Colonic mucosa (tissue), 4 donors: Measurements from ENCODE around the gene CRYBG1. TPM values are rescaled to one million over a fixed set of nuclear protein-coding genes. Genes with fewer than 3 reads are reported as not detected.

Experiments used
- DNase-seq: peaks from one replicate; pipeline ENCODE4 v3.0.0-alpha.2; 2020
- H3K27ac ChIP-seq: fragments of 200-600 bp; one replicate; pipeline ENCODE4 v1.8.0; 2021
- H3K27me3 ChIP-seq: fragments of 200-600 bp; one replicate; pipeline ENCODE4 v1.8.0; 2021
- H3K36me3 ChIP-seq: fragments of 200-600 bp; one replicate; pipeline ENCODE4 v1.8.0; 2021
- H3K4me1 ChIP-seq: fragments of 200-600 bp; one replicate; pipeline ENCODE4 v1.8.0; 2021; ENCODE audit warnings: mild to moderate bottlenecking
- H3K4me3 ChIP-seq: fragments of 200-600 bp; one replicate; pipeline ENCODE4 v1.8.0; 2021
- H3K9ac ChIP-seq, 2 donors: one replicate each; pipeline ENCODE4 v1.7.0; 2013; ENCODE audit warnings: control low read depth in 2 of 2, low read depth in 2 of 2, low read length in 2 of 2
- H3K9me3 ChIP-seq: fragments of 200-600 bp; one replicate; pipeline ENCODE4 v1.8.0; 2021
- CTCF ChIP-seq: fragments of 200-600 bp; IDR thresholded peaks from one replicate; pipeline ENCODE4 v1.8.0; 2022; ENCODE audit warnings: antibody characterized with exemption, mild to moderate bottlenecking
- intact Hi-C: fragments of 100-400 bp; cut with DNase I; formaldehyde crosslinking; loops from one replicate; pipeline ENCODE4 v1.14.1; 2022
- total RNA-seq, 2 donors: library from RNA; stranded (reverse); fragmentation: NEBNext Ultra II Directional in 1 of 2; extraction: Animal tissue kit (Norgen Biotek cat#: 25700) in 1 of 2; gene quantifications; one replicate each; pipeline ENCODE4 v1.2.1, GENCODE V29; 2021
- donor health status: healthy.
- donor health status: DM: no; HTN: no; CAD: no.
- donor health status: DM: no; HTN: no; CAD: no.

Gene CRYBG1
- total RNA-seq, 2 donors from 2014 or later = 80.5 to 102 TPM

- Histone ChIP-seq H3K27ac (no peak overlapping the region), H3K9me3 (no peaks in the 10 kb centered on the region), H3K4me1 (no peaks in the 10 kb centered on the region), H3K27me3 (no peaks in the 10 kb centered on the region), H3K9ac (no peak overlapping the region), H3K36me3 (no peaks in the 10 kb centered on the region), H3K4me3 (no peak overlapping the region)
- DNase-seq = no peak
- TF ChIP-seq CTCF = no peak
- intact Hi-C loops = no loop called here
Measured at GRCh38 chr6:106476331-106477105, 116.0 kb downstream of the CRYBG1 start.

- H3K36me3 ChIP-seq = no peaks in the 10 kb centered on the region
- no peak for DNase-seq
- intact Hi-C loops = no loop called here
- TF ChIP-seq CTCF = no peak
- no peaks in the 10 kb centered on the region for H3K27me3 ChIP-seq
- no peak overlapping the region for H3K27ac ChIP-seq
- no peak overlapping the region for H3K9ac ChIP-seq
- H3K9me3 ChIP-seq = no peaks in the 10 kb centered on the region
- no peaks in the 10 kb centered on the region for H3K4me1 ChIP-seq
- no peak overlapping the region for H3K4me3 ChIP-seq
Measured at GRCh38 chr6:106477146-106477545, 116.6 kb downstream of the CRYBG1 start.

GRCh38 chr6:106477790-106478189 is 117.3 kb downstream of the CRYBG1 start:
- H3K27ac ChIP-seq = no peak overlapping the region
- intact Hi-C loops = no loop called here
- H3K4me1 ChIP-seq = no peaks in the 10 kb centered on the region
- H3K36me3 ChIP-seq = no peaks in the 10 kb centered on the region
- no peak for TF ChIP-seq CTCF
- no peaks in the 10 kb centered on the region for H3K9me3 ChIP-seq
- DNase-seq = no peak
- no peak overlapping the region for H3K9ac ChIP-seq
- H3K27me3 ChIP-seq = no peaks in the 10 kb centered on the region
- no peak overlapping the region for H3K4me3 ChIP-seq

- TF ChIP-seq CTCF = no peak
Measured at GRCh38 chr6:106486236-106486635, 125.7 kb downstream of the CRYBG1 start.

GRCh38 chr6:106488494-106489370 is 128.2 kb downstream of the CRYBG1 start:
- Histone ChIP-seq H3K27me3 (no peaks in the 10 kb centered on the region), H3K27ac (no peak overlapping the region), H3K36me3 (no peaks in the 10 kb centered on the region), H3K9ac (no peak overlapping the region), H3K4me1 (no peaks in the 10 kb centered on the region), H3K9me3 (no peaks in the 10 kb centered on the region), H3K4me3 (no peak overlapping the region)
- no peak for TF ChIP-seq CTCF
- DNase-seq = no peak
- intact Hi-C loops = no loop called here

More at GRCh38 chr6:106486236-106486635, 125.7 kb downstream of the CRYBG1 start:
- DNase-seq = no peak
- Histone ChIP-seq H3K9me3 (no peaks in the 10 kb centered on the region), H3K9ac (no peak overlapping the region), H3K4me3 (no peak overlapping the region), H3K36me3 (no peaks in the 10 kb centered on the region), H3K27ac (no peak overlapping the region), H3K27me3 (no peaks in the 10 kb centered on the region), H3K4me1 (no peaks in the 10 kb centered on the region)
- intact Hi-C loops = no loop called here
